ENCODE data around the gene FHOD3. TPM values are rescaled to one million over a fixed set of nuclear protein-coding genes. Genes with fewer than 3 reads are reported as not detected.
A peak's percentile ranks its signal among the peaks of the same experiment; 100 is the strongest.
"Not testable (repeated sequence)": the region's sequence is repeated elsewhere in the genome, so short reads cannot be mapped to it uniquely, and the experiment has no call there.

FHOD3 gene
- total RNA-seq, 1 donor from 2014 or later, result 346 TPM

- intact Hi-C loops (cut with micrococcal nuclease), result no loop called here
- TF ChIP-seq CTCF (IDR thresholded peaks at IDR 0.05; ENCODE audit: borderline replicate concordance), result no peak
- peak overlapping the region; percentile 25 for H3K27ac ChIP-seq (replicated peaks)
These were observed 421.3 kb downstream of the FHOD3 start for GRCh38 chr18:36718705-36719328.

GRCh38 chr18:36719630-36720029, 422.1 kb downstream of the FHOD3 start:
- peaks cover 52% of the 10 kb centered on the region for H3K4me1 ChIP-seq
- no peak for DNase-seq
- H3K36me3 ChIP-seq, result peaks cover 4% of the 10 kb centered on the region
- peak overlapping the region; percentile 25 for H3K27ac ChIP-seq (replicated peaks)
- H3K4me3 ChIP-seq, result no peak overlapping the region
- H3K27me3 ChIP-seq (ENCODE audit: low read depth), result no peaks in the 10 kb centered on the region
- H3K9me3 ChIP-seq (replicated peaks), result no peaks in the 10 kb centered on the region
- TF ChIP-seq CTCF (IDR thresholded peaks at IDR 0.05; ENCODE audit: borderline replicate concordance), result no peak
- intact Hi-C loops (cut with micrococcal nuclease), result no loop called here

More at GRCh38 chr18:36718705-36719328, 421.3 kb downstream of the FHOD3 start:
- H3K4me1 ChIP-seq, result peaks cover 52% of the 10 kb centered on the region
- DNase-seq, result no peak
- H3K9me3 ChIP-seq (replicated peaks), result no peaks in the 10 kb centered on the region
- H3K27me3 ChIP-seq (ENCODE audit: low read depth), result no peaks in the 10 kb centered on the region
- peaks cover 4% of the 10 kb centered on the region for H3K36me3 ChIP-seq
- no peak overlapping the region for H3K4me3 ChIP-seq

- H3K4me3 ChIP-seq; DNase-seq; H3K27me3 ChIP-seq (ENCODE audit: low read depth); H3K36me3 ChIP-seq; H3K9me3 ChIP-seq (replicated peaks); intact Hi-C loops (cut with micrococcal nuclease): not testable (repeated sequence)
- H3K4me1 ChIP-seq, result peaks cover 38% of the 10 kb centered on the region
- H3K27ac ChIP-seq (replicated peaks), result peak overlapping the region; percentile 19
These were observed 423.8 kb downstream of the FHOD3 start for GRCh38 chr18:36721351-36721750.

- H3K4me1 ChIP-seq, result peaks cover 25% of the 10 kb centered on the region
- no peaks in the 10 kb centered on the region for H3K36me3 ChIP-seq
- no peak overlapping the region for H3K4me3 ChIP-seq
- intact Hi-C loops (cut with micrococcal nuclease), result no loop called here
- no peak overlapping the region for H3K27ac ChIP-seq (replicated peaks)
- no peaks in the 10 kb centered on the region for H3K9me3 ChIP-seq (replicated peaks)
- H3K27me3 ChIP-seq (ENCODE audit: low read depth), result no peaks in the 10 kb centered on the region
- no peak for DNase-seq
- no peak for TF ChIP-seq CTCF (IDR thresholded peaks at IDR 0.05; ENCODE audit: borderline replicate concordance)
These were observed 426.7 kb downstream of the FHOD3 start for GRCh38 chr18:36724169-36724568.

- Histone ChIP-seq H3K36me3 (no peaks in the 10 kb centered on the region), H3K4me3 (no peak overlapping the region), H3K27ac (replicated peaks) (no peak overlapping the region), H3K4me1 (peaks cover 22% of the 10 kb centered on the region), H3K9me3 (replicated peaks) (no peaks in the 10 kb centered on the region), H3K27me3 (ENCODE audit: low read depth) (no peaks in the 10 kb centered on the region)
- no peak for TF ChIP-seq CTCF (IDR thresholded peaks at IDR 0.05; ENCODE audit: borderline replicate concordance)
- intact Hi-C loops (cut with micrococcal nuclease), result no loop called here
- no peak for DNase-seq
These were observed 427.1 kb downstream of the FHOD3 start for GRCh38 chr18:36724591-36725001.

- no peaks in the 10 kb centered on the region for H3K27me3 ChIP-seq (ENCODE audit: low read depth)
- intact Hi-C loops (cut with micrococcal nuclease), result no loop called here
- H3K9me3 ChIP-seq (replicated peaks), result no peaks in the 10 kb centered on the region
- H3K36me3 ChIP-seq, result peaks cover 10% of the 10 kb centered on the region
- DNase-seq, result no peak
- H3K4me1 ChIP-seq, result peaks cover 7% of the 10 kb centered on the region
- no peak overlapping the region for H3K4me3 ChIP-seq
- H3K27ac ChIP-seq (replicated peaks), result no peak overlapping the region
- TF ChIP-seq CTCF (IDR thresholded peaks at IDR 0.05; ENCODE audit: borderline replicate concordance), result no peak
These were observed 430.8 kb downstream of the FHOD3 start for GRCh38 chr18:36728345-36728744.

Measured in left ventricle myocardium inferior (tissue), 1 donor.